DND-41 (cell line): ENCODE data around the gene PRXL2A.

Experiments used
- ATAC-seq: fragments of 200-7000 bp; cut with Tn5 transposase; 3 replicates; pipeline ENCODE4 v1.9.1; 2021; ENCODE audit warnings: low read depth; ENCODE audit not compliant: insufficient read depth
- DNase-seq: peaks from one replicate; pipeline ENCODE4 v3.0.0-alpha.2; 2020
- H2AFZ ChIP-seq: 2 replicates; pipeline ENCODE4 v1.6.0; 2012; ENCODE audit warnings: low read depth, low read length
- H3K27ac ChIP-seq: 2 replicates; pipeline ENCODE4 v1.5.1; 2012; ENCODE audit warnings: low read length, inconsistent platforms
- H3K27me3 ChIP-seq: fragments of 200-600 bp; sonication (generic); 2 replicates; pipeline ENCODE4 v1.6.0; 2012; ENCODE audit warnings: low read length, mild to moderate bottlenecking, inconsistent platforms; ENCODE audit not compliant: insufficient read depth, poor library complexity
- H3K36me3 ChIP-seq: 2 replicates; pipeline ENCODE4 v1.5.1; 2012; ENCODE audit warnings: low read length, inconsistent platforms; ENCODE audit not compliant: insufficient read depth
- H3K4me1 ChIP-seq: 2 replicates; pipeline ENCODE4 v1.5.1; 2012; ENCODE audit warnings: mild to moderate bottlenecking, low read length; ENCODE audit not compliant: insufficient read depth
- H3K4me2 ChIP-seq: 2 replicates; pipeline ENCODE4 v1.6.0; 2012; ENCODE audit warnings: mild to moderate bottlenecking, moderate library complexity, low read length, inconsistent platforms; ENCODE audit not compliant: insufficient read depth
- H3K4me3 ChIP-seq, 2 experiments: fragments of 200-600 bp in 1 of 2; shearing (Covaris generic) in 1 of 2; 2 replicates each; pipeline ENCODE4 v1.5.1; 2012 to 2016; ENCODE audit warnings: inconsistent platforms in 2 of 2, low read length in 2 of 2, mild to moderate bottlenecking in 2 of 2, low read depth in 1 of 2, moderate library complexity in 1 of 2
- H3K79me2 ChIP-seq: 2 replicates; pipeline ENCODE4 v1.6.0; 2012; ENCODE audit warnings: low read length, inconsistent platforms; ENCODE audit not compliant: insufficient read depth
- H3K9ac ChIP-seq: 2 replicates; pipeline ENCODE4 v1.6.0; 2012; ENCODE audit warnings: low read depth, mild to moderate bottlenecking, inconsistent platforms, low read length, moderate library complexity
- H3K9me3 ChIP-seq: 2 replicates; pipeline ENCODE4 v1.5.1; 2012; ENCODE audit warnings: low read length, moderate library complexity, mild to moderate bottlenecking, inconsistent platforms; ENCODE audit not compliant: insufficient read depth, severe bottlenecking
- H4K20me1 ChIP-seq: 2 replicates; pipeline ENCODE4 v1.6.0; 2012; ENCODE audit warnings: low read length; ENCODE audit not compliant: insufficient read depth
- CTCF ChIP-seq: IDR thresholded peaks from 2 replicates; pipeline ENCODE4 v1.5.1; 2012; ENCODE audit warnings: borderline replicate concordance, low read length, moderate library complexity, mild to moderate bottlenecking; ENCODE audit not compliant: poor library complexity, severe bottlenecking; ENCODE audit errors: extremely low read depth
- EZH2 ChIP-seq: IDR thresholded peaks from 3 replicates; pipeline ENCODE4 v1.6.1; 2012; ENCODE audit warnings: borderline replicate concordance, low read depth, mild to moderate bottlenecking, moderate library complexity, low read length, inconsistent platforms; ENCODE audit not compliant: severe bottlenecking

The PRXL2A gene

GRCh38 chr10:80444646-80445319 is 36.4 kb downstream of the PRXL2A start:
- Histone ChIP-seq H3K9ac (no peak overlapping the region), H3K27ac (no peak overlapping the region), H3K36me3 (no peaks in the 10 kb centered on the region), H3K27me3 (peaks cover 5% of the 10 kb centered on the region), H3K9me3 (no peaks in the 10 kb centered on the region), H4K20me1 (no peaks in the 10 kb centered on the region), H3K79me2 (no peaks in the 10 kb centered on the region), H3K4me3 (no peak overlapping the region), H3K4me1 (peaks cover 3% of the 10 kb centered on the region; the same call in 1 of the 2 replicates), H3K4me2 (no peak overlapping the region), H2AFZ (no peak overlapping the region)
- ATAC-seq (peak; percentile 85), DNase-seq (peak; percentile 50)
- TF ChIP-seq EZH2, result no peak
- peak; percentile 73 for TF ChIP-seq CTCF

- Histone ChIP-seq H3K4me2 (no peak overlapping the region), H3K9ac (no peak overlapping the region), H3K9me3 (no peaks in the 10 kb centered on the region), H3K4me3 (no peak overlapping the region), H3K4me1 (peaks cover 3% of the 10 kb centered on the region; the same call in 1 of the 2 replicates), H3K27ac (no peak overlapping the region), H2AFZ (no peak overlapping the region), H4K20me1 (no peaks in the 10 kb centered on the region), H3K79me2 (no peaks in the 10 kb centered on the region), H3K27me3 (peaks cover 8% of the 10 kb centered on the region), H3K36me3 (no peaks in the 10 kb centered on the region)
- DNase-seq (no peak), ATAC-seq (no peak)
- TF ChIP-seq EZH2 (no peak), CTCF (no peak)
These were observed 39.3 kb downstream of the PRXL2A start for GRCh38 chr10:80447436-80448190.

- no peak overlapping the region for H3K27ac ChIP-seq
These were observed 40.0 kb downstream of the PRXL2A start for GRCh38 chr10:80448209-80448942.

GRCh38 chr10:80449520-80449919 is 41.2 kb downstream of the PRXL2A start:
- Histone ChIP-seq H3K4me3 (no peak overlapping the region), H3K27me3 (peaks cover 8% of the 10 kb centered on the region), H3K9me3 (no peaks in the 10 kb centered on the region), H3K4me2 (no peak overlapping the region), H2AFZ (no peak overlapping the region), H3K36me3 (no peaks in the 10 kb centered on the region; the same call in 1 of the 2 replicates), H3K79me2 (no peaks in the 10 kb centered on the region), H3K27ac (no peak overlapping the region), H3K4me1 (peaks cover 6% of the 10 kb centered on the region), H4K20me1 (no peaks in the 10 kb centered on the region), H3K9ac (no peak overlapping the region)
- no peak for ATAC-seq
- no peak for DNase-seq
- TF ChIP-seq CTCF (no peak), EZH2 (no peak)

More at GRCh38 chr10:80448209-80448942, 40.0 kb downstream of the PRXL2A start:
- H3K36me3 ChIP-seq, result no peaks in the 10 kb centered on the region
- no peaks in the 10 kb centered on the region for H3K9me3 ChIP-seq
- no peaks in the 10 kb centered on the region for H3K79me2 ChIP-seq
- H3K4me1 ChIP-seq, result peaks cover 5% of the 10 kb centered on the region; the same call in 1 of the 2 replicates
- H3K4me3 ChIP-seq, result no peak overlapping the region
- H4K20me1 ChIP-seq, result no peaks in the 10 kb centered on the region
- no peak for ATAC-seq
- no peak overlapping the region for H3K9ac ChIP-seq
- no peak overlapping the region for H2AFZ ChIP-seq
- H3K4me2 ChIP-seq, result no peak overlapping the region
- peaks cover 8% of the 10 kb centered on the region for H3K27me3 ChIP-seq
- DNase-seq, result no peak
- TF ChIP-seq EZH2, result no peak
